ENCODE measurements around the gene FGFR3. TPM values are rescaled to one million over a fixed set of nuclear protein-coding genes. Genes with fewer than 3 reads are reported as not detected.

FGFR3 gene
- polyA plus RNA-seq, 1 of the 3 experiments (the other 2 are of a cell fraction), result 1.1 TPM

- Histone ChIP-seq H2AFZ (ENCODE audit: low read depth) (no peak overlapping the region), H3K79me2 (ENCODE audit: insufficient read depth) (no peaks in the 10 kb centered on the region), H4K20me1 (ENCODE audit: insufficient read depth) (no peaks in the 10 kb centered on the region), H3K27me3 (ENCODE audit: insufficient read depth) (no peaks in the 10 kb centered on the region), H3K9me2 (no peaks in the 10 kb centered on the region), H3K4me1 (ENCODE audit: control insufficient read depth in 1 of 2, insufficient read depth in 2 of 2, low read depth in 1 of 2, low read length in 1 of 2) (peaks cover 0 to 16% of the 10 kb centered on the region in 2 experiments; a peak in 1 of 4 replicates), H3K36me3 (replicated peaks in 1 of 2; ENCODE audit: control insufficient read depth in 1 of 2, insufficient read depth in 2 of 2, low read length in 1 of 2) (no peaks in the 10 kb centered on the region), H3K9me3 (no peaks in the 10 kb centered on the region), H3K9ac (no peak overlapping the region), H3K4me2 (no peak overlapping the region), H3K4me3 (ENCODE audit: low read depth in 2 of 2, low read length in 1 of 2) (no peak overlapping the region), H3F3A (replicated peaks; ENCODE audit: insufficient read depth) (no peaks in the 10 kb centered on the region), H3K27ac (ENCODE audit: low read depth in 2 of 2, low read length in 1 of 2) (no peak overlapping the region)
- no peak for DNase-seq
- 91% methylated on average over 6 of the region's 13 CpGs for WGBS (ENCODE audit: low lambda C conversion rate)
- POLR2A ChIA-PET, result no interaction called here
- TF ChIP-seq ZBTB33 (IDR thresholded peaks at IDR 0.05; ENCODE audit: borderline replicate concordance, low read depth) (no peak), IRF3 (IDR thresholded peaks at IDR 0.05; ENCODE audit: low read depth, low read length) (no peak), TCF12 (IDR thresholded peaks at IDR 0.05) (no peak), MAX (IDR thresholded peaks at IDR 0.05; ENCODE audit: low read depth) (no peak)
- CTCF ChIA-PET, result interaction anchor here (0.6 to 12.0 kb wide), 3 partner anchors 12 to 83 kb away, joined by 3 to 88 read pairs (median 12); no protein-coding TSS in a partner anchor
These were observed 33.3 kb upstream of the FGFR3 start for GRCh38 chr4:1759818-1760223.

DNA sequence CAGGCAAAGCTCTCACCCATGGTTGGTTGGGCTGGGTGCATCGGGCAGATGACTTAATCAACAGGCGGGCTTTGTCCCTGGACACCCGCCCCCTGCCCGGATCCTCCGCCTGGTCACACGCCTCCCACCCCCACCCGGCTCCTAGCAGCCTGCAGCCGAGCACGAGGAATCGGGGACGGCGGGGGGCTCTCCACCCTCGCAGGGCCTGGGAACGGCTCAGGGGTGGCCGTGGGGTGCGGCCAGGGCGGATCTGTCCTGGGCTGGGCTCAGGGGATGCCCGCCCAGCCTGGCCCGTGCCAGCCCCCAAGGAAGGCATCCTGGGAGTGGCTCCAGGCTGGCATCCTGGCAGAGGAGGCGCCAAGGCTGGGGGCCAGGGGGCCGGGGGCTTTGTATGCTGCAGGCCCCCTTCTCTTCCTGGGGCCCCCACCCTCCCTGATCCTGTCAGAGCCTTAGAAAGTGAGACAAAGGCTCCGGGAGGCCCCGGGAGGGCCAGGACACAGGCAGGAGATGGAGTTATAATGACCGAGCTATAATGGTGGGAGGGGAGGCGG is 32.5 kb upstream of the FGFR3 start:
- POLR2A ChIA-PET, result no interaction called here
- Histone ChIP-seq H3K9me2 (no peaks in the 10 kb centered on the region), H3K27me3 (ENCODE audit: insufficient read depth) (no peaks in the 10 kb centered on the region), H3K36me3 (replicated peaks in 1 of 2; ENCODE audit: control insufficient read depth in 1 of 2, insufficient read depth in 2 of 2, low read length in 1 of 2) (no peaks in the 10 kb centered on the region), H2AFZ (ENCODE audit: low read depth) (no peak overlapping the region), H4K20me1 (ENCODE audit: insufficient read depth) (no peaks in the 10 kb centered on the region), H3K79me2 (ENCODE audit: insufficient read depth) (no peaks in the 10 kb centered on the region), H3K4me2 (no peak overlapping the region), H3K4me1 (ENCODE audit: control insufficient read depth in 1 of 2, insufficient read depth in 2 of 2, low read depth in 1 of 2, low read length in 1 of 2) (peaks cover 0 to 8% of the 10 kb centered on the region in 2 experiments; a peak in 1 of 4 replicates), H3F3A (replicated peaks; ENCODE audit: insufficient read depth) (no peaks in the 10 kb centered on the region), H3K27ac (ENCODE audit: low read depth in 2 of 2, low read length in 1 of 2) (no peak overlapping the region), H3K9ac (no peak overlapping the region), H3K4me3 (ENCODE audit: low read depth in 2 of 2, low read length in 1 of 2) (no peak overlapping the region), H3K9me3 (no peaks in the 10 kb centered on the region)
- CTCF ChIA-PET, result interaction anchor here (0.6 to 12.0 kb wide), 2 partner anchors 12 to 48 kb away, joined by 3 to 88 read pairs; no protein-coding TSS in a partner anchor
- DNase-seq, result peak; percentile 54
- WGBS (ENCODE audit: low lambda C conversion rate), result 80% methylated on average over 11 of the region's 25 CpGs
- TF ChIP-seq SIN3A (IDR thresholded peaks at IDR 0.05; ENCODE audit: borderline replicate concordance, low read depth, low read length) (no peak), JUND (IDR thresholded peaks at IDR 0.05) (no peak), PBX3 (IDR thresholded peaks at IDR 0.05) (no peak), NFIC (IDR thresholded peaks at IDR 0.05; ENCODE audit: borderline replicate concordance) (no peak), ZBTB33 (IDR thresholded peaks at IDR 0.05; ENCODE audit: borderline replicate concordance, low read depth) (no peak), FOXM1 (IDR thresholded peaks at IDR 0.05; ENCODE audit: low read depth) (no peak), RAD21 (IDR thresholded peaks at IDR 0.05; ENCODE audit: low read length) (no peak), GABPA (IDR thresholded peaks at IDR 0.05; ENCODE audit: low read depth) (no peak), POLR2AphosphoS5 (IDR thresholded peaks at IDR 0.05; ENCODE audit: low read depth, low read length) (no peak), TCF12 (IDR thresholded peaks at IDR 0.05) (no peak), MEF2A (IDR thresholded peaks at IDR 0.05; ENCODE audit: borderline replicate concordance, low read depth) (no peak), RCOR1 (IDR thresholded peaks at IDR 0.05; ENCODE audit: low read length) (no peak), YY1 (IDR thresholded peaks at IDR 0.05; ENCODE audit: low read depth) (no peak), ELF1 (IDR thresholded peaks at IDR 0.05) (no peak), EZH2phosphoT487 (IDR thresholded peaks at IDR 0.05; ENCODE audit: borderline replicate concordance, low read depth) (no peak), RFX5 (IDR thresholded peaks at IDR 0.05; ENCODE audit: low read length) (no peak)
- TF ChIP-seq, protein P1, sequence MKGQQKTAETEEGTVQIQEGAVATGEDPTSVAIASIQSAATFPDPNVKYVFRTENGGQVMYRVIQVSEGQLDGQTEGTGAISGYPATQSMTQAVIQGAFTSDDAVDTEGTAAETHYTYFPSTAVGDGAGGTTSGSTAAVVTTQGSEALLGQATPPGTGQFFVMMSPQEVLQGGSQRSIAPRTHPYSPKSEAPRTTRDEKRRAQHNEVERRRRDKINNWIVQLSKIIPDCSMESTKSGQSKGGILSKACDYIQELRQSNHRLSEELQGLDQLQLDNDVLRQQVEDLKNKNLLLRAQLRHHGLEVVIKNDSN (IDR thresholded peaks at IDR 0.05; ENCODE audit: borderline replicate concordance, low read depth), result no peak
- TF ChIP-seq, protein P2, sequence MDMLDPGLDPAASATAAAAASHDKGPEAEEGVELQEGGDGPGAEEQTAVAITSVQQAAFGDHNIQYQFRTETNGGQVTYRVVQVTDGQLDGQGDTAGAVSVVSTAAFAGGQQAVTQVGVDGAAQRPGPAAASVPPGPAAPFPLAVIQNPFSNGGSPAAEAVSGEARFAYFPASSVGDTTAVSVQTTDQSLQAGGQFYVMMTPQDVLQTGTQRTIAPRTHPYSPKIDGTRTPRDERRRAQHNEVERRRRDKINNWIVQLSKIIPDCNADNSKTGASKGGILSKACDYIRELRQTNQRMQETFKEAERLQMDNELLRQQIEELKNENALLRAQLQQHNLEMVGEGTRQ (IDR thresholded peaks at IDR 0.05; ENCODE audit: borderline replicate concordance, low read depth, low read length), result no peak

Data from SK-N-SH (cell line).